ENCODE results near the gene FBXW5. TPM values are rescaled to one million over a fixed set of nuclear protein-coding genes. Genes with fewer than 3 reads are reported as not detected.

The FBXW5 gene
- total and polyA plus RNA-seq, 12 donors = 118 to 215 (median 145) TPM

DNA sequence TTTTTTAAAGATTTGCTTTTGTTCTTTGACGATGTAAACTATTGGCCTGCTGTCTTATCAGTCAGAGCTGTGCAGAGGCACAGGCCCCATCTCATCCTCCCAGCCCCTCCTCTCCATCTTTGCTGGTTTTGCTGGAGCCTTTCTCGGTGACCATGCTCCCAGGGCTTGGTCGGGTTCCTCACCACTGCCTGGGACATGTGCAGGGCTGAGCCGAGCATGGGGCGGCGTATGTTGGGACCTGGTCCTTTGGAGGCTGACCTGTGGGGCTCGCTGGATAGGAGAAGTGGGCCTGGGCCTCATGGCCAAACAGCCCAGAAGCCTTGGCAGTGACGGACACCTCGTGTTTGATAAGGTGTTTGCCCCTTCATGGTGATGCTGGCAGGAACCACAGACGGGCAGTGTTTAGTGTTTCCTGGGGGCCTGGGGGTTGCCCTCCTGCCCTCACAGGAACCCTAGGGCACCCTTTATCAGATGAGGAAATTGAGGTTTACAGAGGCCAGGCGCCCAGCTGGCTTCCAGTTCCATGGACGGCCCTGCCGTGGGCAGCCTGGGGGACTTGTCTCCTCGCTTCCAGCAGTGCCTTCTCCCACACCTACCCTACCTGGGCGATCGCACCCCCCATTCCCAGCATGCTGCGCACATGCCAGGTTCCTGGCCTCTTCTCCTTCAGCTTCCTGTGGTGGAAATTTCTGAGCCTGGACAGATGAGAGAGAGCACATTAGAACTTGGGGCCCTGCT, 30.7 kb downstream of the FBXW5 start:
- 86 to 88% methylated on average over 17 of the region's 17 CpGs for WGBS, 2 donors
- intact Hi-C loops (cut with DNase I) = no loop called here
- no peak overlapping the region for H3K27ac ChIP-seq
- no peaks in the 10 kb centered on the region for H3K27me3 ChIP-seq
- ATAC-seq (no peak), DNase-seq (no peak)
- peaks cover 0 to 98% (median 23%) of the 10 kb centered on the region in 9 donors for H3K36me3 ChIP-seq
- TF ChIP-seq, protein P1, sequence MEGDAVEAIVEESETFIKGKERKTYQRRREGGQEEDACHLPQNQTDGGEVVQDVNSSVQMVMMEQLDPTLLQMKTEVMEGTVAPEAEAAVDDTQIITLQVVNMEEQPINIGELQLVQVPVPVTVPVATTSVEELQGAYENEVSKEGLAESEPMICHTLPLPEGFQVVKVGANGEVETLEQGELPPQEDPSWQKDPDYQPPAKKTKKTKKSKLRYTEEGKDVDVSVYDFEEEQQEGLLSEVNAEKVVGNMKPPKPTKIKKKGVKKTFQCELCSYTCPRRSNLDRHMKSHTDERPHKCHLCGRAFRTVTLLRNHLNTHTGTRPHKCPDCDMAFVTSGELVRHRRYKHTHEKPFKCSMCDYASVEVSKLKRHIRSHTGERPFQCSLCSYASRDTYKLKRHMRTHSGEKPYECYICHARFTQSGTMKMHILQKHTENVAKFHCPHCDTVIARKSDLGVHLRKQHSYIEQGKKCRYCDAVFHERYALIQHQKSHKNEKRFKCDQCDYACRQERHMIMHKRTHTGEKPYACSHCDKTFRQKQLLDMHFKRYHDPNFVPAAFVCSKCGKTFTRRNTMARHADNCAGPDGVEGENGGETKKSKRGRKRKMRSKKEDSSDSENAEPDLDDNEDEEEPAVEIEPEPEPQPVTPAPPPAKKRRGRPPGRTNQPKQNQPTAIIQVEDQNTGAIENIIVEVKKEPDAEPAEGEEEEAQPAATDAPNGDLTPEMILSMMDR (IDR thresholded peaks at IDR 0.05) = no peak
- no peaks in the 10 kb centered on the region for H3K9me3 ChIP-seq
- no peaks in the 10 kb centered on the region for H3K4me1 ChIP-seq
- no peak overlapping the region for H3K4me3 ChIP-seq

- DNase-seq (no peak), ATAC-seq (peak in 1 of 8 donors; percentile 16)
- Histone ChIP-seq H3K27me3 (no peaks in the 10 kb centered on the region), H3K9me3 (no peaks in the 10 kb centered on the region), H3K36me3 (peaks cover 0 to 98% (median 13%) of the 10 kb centered on the region in 9 donors), H3K4me3 (no peak overlapping the region), H3K4me1 (no peaks in the 10 kb centered on the region), H3K27ac (no peak overlapping the region)
- WGBS, 2 donors = 91% methylated on average over 12 of the region's 12 CpGs
- intact Hi-C loops (cut with DNase I) = no loop called here
- TF ChIP-seq, protein P1 (IDR thresholded peaks at IDR 0.05) = peak in 1 of 9 donors; percentile 10
These were observed 33.7 kb downstream of the FBXW5 start for GRCh38 chr9:136910901-136911245.

GRCh38 chr9:136910197-136910900, 34.2 kb downstream of the FBXW5 start:
- intact Hi-C loops (cut with DNase I) = no loop called here
- Histone ChIP-seq H3K4me3 (no peak overlapping the region), H3K9me3 (no peaks in the 10 kb centered on the region), H3K4me1 (peaks cover 0 to 3% (median 0%) of the 10 kb centered on the region in 9 donors), H3K36me3 (peaks cover 0 to 98% (median 13%) of the 10 kb centered on the region in 9 donors), H3K27me3 (no peaks in the 10 kb centered on the region), H3K27ac (no peak overlapping the region)
- TF ChIP-seq, protein P1 (IDR thresholded peaks at IDR 0.05) = no peak
- WGBS, 2 donors = 95% methylated on average over 12 of the region's 12 CpGs
- DNase-seq = no peak
- no peak for ATAC-seq

DNA sequence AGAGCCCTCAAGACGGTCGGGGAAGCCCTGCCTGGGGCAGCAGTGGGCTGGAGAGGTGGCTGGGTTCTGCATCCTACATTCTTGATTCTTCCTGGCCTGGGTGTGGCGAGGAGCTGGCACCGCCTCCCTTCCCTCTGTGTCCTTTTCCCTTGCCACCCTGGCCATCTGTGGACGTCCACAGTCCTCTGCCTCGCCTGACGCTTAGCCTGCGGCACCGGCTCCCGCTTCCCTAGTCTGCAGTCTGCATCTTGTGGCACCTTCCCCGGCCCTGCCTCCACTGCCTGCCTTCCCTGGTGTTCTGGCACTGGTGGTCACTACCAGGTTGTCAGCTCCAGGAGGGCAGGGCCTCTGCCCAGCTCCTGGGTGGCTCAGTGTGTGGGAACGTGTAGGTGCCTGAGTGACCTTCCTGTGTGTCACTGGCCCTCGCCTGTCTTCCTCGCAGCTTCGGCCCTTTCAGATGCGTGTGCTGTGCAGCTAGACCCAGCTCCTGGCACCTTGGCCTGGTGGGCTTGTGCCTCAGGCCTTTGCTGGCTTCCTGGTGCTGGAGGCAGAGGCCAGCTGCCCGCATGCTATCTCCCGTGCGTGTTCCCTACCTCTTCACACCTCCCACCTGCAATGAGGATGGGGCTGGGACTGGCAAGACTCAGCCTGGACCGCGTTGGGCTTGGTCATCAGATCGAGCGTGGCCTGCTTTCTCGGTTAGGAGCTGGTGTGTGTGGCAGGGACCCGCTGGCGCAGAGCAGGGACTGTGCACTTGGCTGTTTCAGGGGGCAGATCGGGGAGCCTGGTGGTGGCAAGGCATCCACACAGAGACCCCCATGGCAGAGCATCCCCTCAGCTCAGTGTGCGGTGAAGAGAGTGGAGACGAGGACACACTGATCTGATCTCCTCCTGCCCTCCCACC, 37.3 kb downstream of the FBXW5 start:
- H3K27me3 ChIP-seq = no peaks in the 10 kb centered on the region
- H3K27ac ChIP-seq = no peak overlapping the region
- intact Hi-C loops (cut with DNase I) = no loop called here
- TF ChIP-seq, protein P1 (IDR thresholded peaks at IDR 0.05) = no peak
- no peaks in the 10 kb centered on the region for H3K9me3 ChIP-seq
- DNase-seq = no peak
- peaks cover 9 to 34% (median 18%) of the 10 kb centered on the region in 9 donors for H3K4me1 ChIP-seq
- H3K4me3 ChIP-seq = no peak overlapping the region
- 95% methylated on average over 29 of the region's 29 CpGs for WGBS, 2 donors
- peaks cover 0 to 81% (median 9%) of the 10 kb centered on the region in 9 donors for H3K36me3 ChIP-seq
- ATAC-seq = no peak
